ENCODE measurements around the gene RBMS3. TPM values are rescaled to one million over a fixed set of nuclear protein-coding genes. Genes with fewer than 3 reads are reported as not detected.

Gene RBMS3
- total and polyA plus RNA-seq, 2 of the 13 experiments (the other 11 are each of a cell fraction or from before 2014, with no cell fraction given), result not detected

GRCh38 chr3:29506502-29506901 is 225.6 kb downstream of the RBMS3 start (continued):
- no peak for TF ChIP-seq AFF4 (CRISPR knock-in tag; IDR thresholded peaks at IDR 0.05)
- no peak for TF ChIP-seq ZNF577 (CRISPR knock-in tag; IDR thresholded peaks at IDR 0.05; ENCODE audit: borderline replicate concordance, low read depth)
- TF ChIP-seq MXI1 (IDR thresholded peaks at IDR 0.05; ENCODE audit: borderline replicate concordance, low read depth, low read length), result no peak
- TF ChIP-seq, protein P1, sequence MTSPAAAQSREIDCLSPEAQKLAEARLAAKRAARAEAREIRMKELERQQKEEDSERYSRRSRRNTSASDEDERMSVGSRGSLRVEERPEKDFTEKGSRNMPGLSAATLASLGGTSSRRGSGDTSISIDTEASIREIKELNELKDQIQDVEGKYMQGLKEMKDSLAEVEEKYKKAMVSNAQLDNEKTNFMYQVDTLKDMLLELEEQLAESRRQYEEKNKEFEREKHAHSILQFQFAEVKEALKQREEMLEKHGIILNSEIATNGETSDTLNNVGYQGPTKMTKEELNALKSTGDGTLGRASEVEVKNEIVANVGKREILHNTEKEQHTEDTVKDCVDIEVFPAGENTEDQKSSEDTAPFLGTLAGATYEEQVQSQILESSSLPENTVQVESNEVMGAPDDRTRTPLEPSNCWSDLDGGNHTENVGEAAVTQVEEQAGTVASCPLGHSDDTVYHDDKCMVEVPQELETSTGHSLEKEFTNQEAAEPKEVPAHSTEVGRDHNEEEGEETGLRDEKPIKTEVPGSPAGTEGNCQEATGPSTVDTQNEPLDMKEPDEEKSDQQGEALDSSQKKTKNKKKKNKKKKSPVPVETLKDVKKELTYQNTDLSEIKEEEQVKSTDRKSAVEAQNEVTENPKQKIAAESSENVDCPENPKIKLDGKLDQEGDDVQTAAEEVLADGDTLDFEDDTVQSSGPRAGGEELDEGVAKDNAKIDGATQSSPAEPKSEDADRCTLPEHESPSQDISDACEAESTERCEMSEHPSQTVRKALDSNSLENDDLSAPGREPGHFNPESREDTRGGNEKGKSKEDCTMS (CRISPR knock-in tag; conservative IDR thresholded peaks at IDR 0.05), result no peak
- TF ChIP-seq, protein P2, sequence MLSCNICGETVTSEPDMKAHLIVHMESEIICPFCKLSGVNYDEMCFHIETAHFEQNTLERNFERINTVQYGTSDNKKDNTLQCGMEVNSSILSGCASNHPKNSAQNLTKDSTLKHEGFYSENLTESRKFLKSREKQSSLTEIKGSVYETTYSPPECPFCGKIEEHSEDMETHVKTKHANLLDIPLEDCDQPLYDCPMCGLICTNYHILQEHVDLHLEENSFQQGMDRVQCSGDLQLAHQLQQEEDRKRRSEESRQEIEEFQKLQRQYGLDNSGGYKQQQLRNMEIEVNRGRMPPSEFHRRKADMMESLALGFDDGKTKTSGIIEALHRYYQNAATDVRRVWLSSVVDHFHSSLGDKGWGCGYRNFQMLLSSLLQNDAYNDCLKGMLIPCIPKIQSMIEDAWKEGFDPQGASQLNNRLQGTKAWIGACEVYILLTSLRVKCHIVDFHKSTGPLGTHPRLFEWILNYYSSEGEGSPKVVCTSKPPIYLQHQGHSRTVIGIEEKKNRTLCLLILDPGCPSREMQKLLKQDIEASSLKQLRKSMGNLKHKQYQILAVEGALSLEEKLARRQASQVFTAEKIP (CRISPR knock-in tag; IDR thresholded peaks at IDR 0.05; ENCODE audit: borderline replicate concordance), result no peak
- TF ChIP-seq, protein P3, sequence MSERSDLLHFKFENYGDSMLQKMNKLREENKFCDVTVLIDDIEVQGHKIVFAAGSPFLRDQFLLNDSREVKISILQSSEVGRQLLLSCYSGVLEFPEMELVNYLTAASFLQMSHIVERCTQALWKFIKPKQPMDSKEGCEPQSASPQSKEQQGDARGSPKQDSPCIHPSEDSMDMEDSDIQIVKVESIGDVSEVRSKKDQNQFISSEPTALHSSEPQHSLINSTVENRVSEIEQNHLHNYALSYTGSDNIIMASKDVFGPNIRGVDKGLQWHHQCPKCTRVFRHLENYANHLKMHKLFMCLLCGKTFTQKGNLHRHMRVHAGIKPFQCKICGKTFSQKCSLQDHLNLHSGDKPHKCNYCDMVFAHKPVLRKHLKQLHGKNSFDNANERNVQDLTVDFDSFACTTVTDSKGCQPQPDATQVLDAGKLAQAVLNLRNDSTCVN (CRISPR knock-in tag; IDR thresholded peaks at IDR 0.05; ENCODE audit: borderline replicate concordance), result no peak
- TF ChIP-seq TMF1 (CRISPR knock-in tag; IDR thresholded peaks at IDR 0.05; ENCODE audit: low read depth), result no peak
- TF ChIP-seq ZFAT (CRISPR knock-in tag; conservative IDR thresholded peaks at IDR 0.05), result no peak
- no peak for TF ChIP-seq SKI (IDR thresholded peaks at IDR 0.05; ENCODE audit: partially characterized antibody)
